HepG2 (cell line): ENCODE data around the gene EFNA2. TPM values are rescaled to one million over a fixed set of nuclear protein-coding genes. Genes with fewer than 3 reads are reported as not detected.
A peak's percentile ranks its signal among the peaks of the same experiment; 100 is the strongest.

Experiments
- KAT2B ChIP-seq: fragments of 150-350 bp; IDR thresholded peaks from 2 replicates; pipeline ENCODE4 v1.6.1; 2014; ENCODE audit warnings: low read depth, low read length, borderline replicate concordance
- ZBTB40 ChIP-seq, 2 experiments: fragments of 450-650 bp in 1 of 2; sonication (generic) in 1 of 2; formaldehyde crosslinking in 1 of 2; IDR thresholded peaks; 2 replicates each; pipeline versions ENCODE4 v1.6.1 to v1.8.0; 2016 to 2022; ENCODE audit warnings: antibody characterized with exemption in 1 of 2, mild to moderate bottlenecking in 1 of 2, missing genetic modification reagents in 1 of 2
- ZFP91 ChIP-seq: sonication (generic); formaldehyde crosslinking; IDR thresholded peaks from 2 replicates; pipeline ENCODE4 v1.9.0; 2022; ENCODE audit warnings: missing genetic modification reagents, mild to moderate bottlenecking, borderline replicate concordance
- ZNF142 ChIP-seq: sonication (generic); formaldehyde crosslinking; IDR thresholded peaks from 2 replicates; pipeline ENCODE4 v1.4.0; 2020; ENCODE audit warnings: missing genetic modification reagents
- ZNF629 ChIP-seq: sonication (generic); formaldehyde crosslinking; conservative IDR thresholded peaks from 2 replicates; pipeline ENCODE4 v1.5.0; 2020; ENCODE audit warnings: missing genetic modification reagents
- ZNF775 ChIP-seq: sonication (generic); formaldehyde crosslinking; IDR thresholded peaks from 2 replicates; pipeline ENCODE4 v1.4.0; 2020; ENCODE audit warnings: missing genetic modification reagents, mild to moderate bottlenecking, moderate library complexity, borderline replicate concordance
- polyA plus RNA-seq, 8 experiments: library from polyadenylated mRNA; depleted of rRNA in 3 of 8; stranded (reverse) in 7 of 8; unstranded in 1 of 8; fragments of >200 nt; fragmentation: Illumina TruSeq in 4 of 8; extraction: Trizol in 4 of 8; gene quantifications; 2 replicates each; pipeline versions ENCODE4 v1.2.1 to v1.2.3, GENCODE V29; 2011 to 2016; ENCODE audit warnings: low read depth in 4 of 8, missing spikeins in 1 of 8, mixed read lengths in 1 of 8; ENCODE audit not compliant: insufficient read depth in 1 of 8
- total RNA-seq, 5 experiments: library from RNA; depleted of rRNA; stranded (reverse); fragments of >200 nt; fragmentation: Illumina TruSeq; extraction: Trizol; gene quantifications; 2 replicates each; pipeline ENCODE4 v1.2.3, GENCODE V29; 2016; ENCODE audit warnings: low read depth in 1 of 5
- TF ChIP-seq, protein P1 (sequence below): sonication (generic); formaldehyde crosslinking; IDR thresholded peaks from 2 replicates; pipeline ENCODE4 v1.4.0; 2020; ENCODE audit warnings: missing genetic modification reagents

The EFNA2 gene
- total and polyA plus RNA-seq, 2 of the 13 experiments (the other 11 are each of a cell fraction or from before 2014, with no cell fraction given) = 6.0 to 9.9 TPM

- TF ChIP-seq ZBTB40 (IDR thresholded peaks at IDR 0.05) (no peak), ZBTB40 (CRISPR knock-in tag; IDR thresholded peaks at IDR 0.05) (0 out of 2 replicates have a peak, but pooled peaks have one; percentile 34), ZNF142 (CRISPR knock-in tag) (0 out of 2 replicates have a peak, but pooled peaks have one; percentile 14), ZFP91 (CRISPR knock-in tag) (0 out of 2 replicates have a peak, but pooled peaks have one; percentile 25), ZNF629 (CRISPR knock-in tag) (no peak), KAT2B (no peak), ZNF775 (no peak)
- TF ChIP-seq, protein P1, sequence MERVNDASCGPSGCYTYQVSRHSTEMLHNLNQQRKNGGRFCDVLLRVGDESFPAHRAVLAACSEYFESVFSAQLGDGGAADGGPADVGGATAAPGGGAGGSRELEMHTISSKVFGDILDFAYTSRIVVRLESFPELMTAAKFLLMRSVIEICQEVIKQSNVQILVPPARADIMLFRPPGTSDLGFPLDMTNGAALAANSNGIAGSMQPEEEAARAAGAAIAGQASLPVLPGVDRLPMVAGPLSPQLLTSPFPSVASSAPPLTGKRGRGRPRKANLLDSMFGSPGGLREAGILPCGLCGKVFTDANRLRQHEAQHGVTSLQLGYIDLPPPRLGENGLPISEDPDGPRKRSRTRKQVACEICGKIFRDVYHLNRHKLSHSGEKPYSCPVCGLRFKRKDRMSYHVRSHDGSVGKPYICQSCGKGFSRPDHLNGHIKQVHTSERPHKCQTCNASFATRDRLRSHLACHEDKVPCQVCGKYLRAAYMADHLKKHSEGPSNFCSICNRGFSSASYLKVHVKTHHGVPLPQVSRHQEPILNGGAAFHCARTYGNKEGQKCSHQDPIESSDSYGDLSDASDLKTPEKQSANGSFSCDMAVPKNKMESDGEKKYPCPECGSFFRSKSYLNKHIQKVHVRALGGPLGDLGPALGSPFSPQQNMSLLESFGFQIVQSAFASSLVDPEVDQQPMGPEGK (CRISPR knock-in tag) = peak; percentile 70
Observed at GRCh38 chr19:1286487-1287353, 1.0 kb downstream of the EFNA2 start (continued).
